PC-9 (cell line): Measurements from ENCODE around the gene NUP160. TPM values are rescaled to one million over a fixed set of nuclear protein-coding genes. Genes with fewer than 3 reads are reported as not detected.

Experiments
- BruUV-seq: library from RNA; stranded (reverse); fragments of 400-500 nt; replicated peaks from 2 replicates; lab custom pipeline; 2021; lab: Mats Ljungman, UMichigan
- CTCF ChIA-PET: fragments of 300-600 bp; sonication (Branson Sonifier 250); formaldehyde crosslinking; loops from one replicate; lab custom pipeline; 2022; ENCODE audit warnings: antibody characterized with exemption; lab: Charles Lee
- POLR2A ChIA-PET: fragments of 300-600 bp; sonication (Branson Sonifier 250); formaldehyde crosslinking; loops from one replicate; lab custom pipeline; 2022; ENCODE audit warnings: antibody characterized with exemption; ENCODE audit not compliant: unreplicated experiment; lab: Charles Lee
- DNase-seq, 2 experiments: peaks; one replicate each; pipeline versions ENCODE4 v3.0.0 to v3.0.0-alpha.2; 2015 to 2022; ENCODE audit warnings: mixed read lengths in 1 of 2
- H2AFZ ChIP-seq: fragments of 200-600 bp; sonication (generic); 2 replicates; pipeline ENCODE4 v1.8.1; 2017; ENCODE audit warnings: antibody characterized with exemption
- H3F3A ChIP-seq: fragments of 200-600 bp; sonication (generic); 2 replicates; pipeline ENCODE4 v1.8.1; 2017; ENCODE audit warnings: antibody characterized with exemption, mild to moderate bottlenecking, low read depth; ENCODE audit not compliant: insufficient read depth
- H3K27ac ChIP-seq: fragments of 200-600 bp; sonication (generic); 2 replicates; pipeline ENCODE4 v1.6.1; 2016; ENCODE audit warnings: mixed run types
- H3K27me3 ChIP-seq: fragments of 200-600 bp; sonication (generic); 2 replicates; pipeline ENCODE4 v1.6.1; 2016; ENCODE audit warnings: low read depth, mixed run types; ENCODE audit not compliant: insufficient read depth
- H3K36me3 ChIP-seq: fragments of 200-600 bp; sonication (generic); 2 replicates; pipeline ENCODE4 v1.6.1; 2016; ENCODE audit warnings: low read depth, mixed run types
- H3K4me1 ChIP-seq: fragments of 200-600 bp; sonication (generic); replicated peaks from 2 replicates; pipeline ENCODE4 v1.6.1; 2016; ENCODE audit warnings: mixed run types; ENCODE audit not compliant: insufficient read depth
- H3K4me2 ChIP-seq: fragments of 200-600 bp; sonication (generic); 2 replicates; pipeline ENCODE4 v1.6.1; 2017; ENCODE audit warnings: mixed run types
- H3K4me3 ChIP-seq: fragments of 200-600 bp; sonication (generic); 2 replicates; pipeline ENCODE4 v1.6.1; 2016; ENCODE audit warnings: mixed run types
- H3K79me2 ChIP-seq: fragments of 200-600 bp; sonication (generic); 2 replicates; pipeline ENCODE4 v1.6.1; 2017; ENCODE audit warnings: low read depth, mixed run types
- H3K9me2 ChIP-seq: fragments of 200-600 bp; sonication (generic); 2 replicates; pipeline ENCODE4 v1.8.1; 2017; ENCODE audit warnings: mild to moderate bottlenecking; ENCODE audit not compliant: insufficient read depth
- H3K9me3 ChIP-seq: fragments of 200-600 bp; sonication (generic); 2 replicates; pipeline ENCODE4 v1.8.1; 2016; ENCODE audit warnings: low read depth; ENCODE audit not compliant: insufficient read depth
- H4K20me1 ChIP-seq: fragments of 200-600 bp; sonication (generic); 2 replicates; pipeline ENCODE4 v1.8.1; 2017; ENCODE audit not compliant: insufficient read depth
- EZH2 ChIP-seq: fragments of 200-600 bp; sonication (generic); IDR thresholded peaks from 2 replicates; pipeline ENCODE4 v1.8.0; 2017; ENCODE audit warnings: antibody characterized with exemption, low read depth
- intact Hi-C: fragments of 100-400 bp; cut with micrococcal nuclease; formaldehyde crosslinking; loops from one replicate; pipeline ENCODE4 v1.10.0; 2022; ENCODE audit not compliant: unreplicated experiment
- total RNA-seq: library from RNA; stranded (reverse); gene quantifications from 2 replicates; pipeline ENCODE4 v1.2.3, GENCODE V29; 2021
- TF ChIP-seq, protein P1 (sequence below): fragments of 200-600 bp; sonication (generic); conservative IDR thresholded peaks from 2 replicates; pipeline ENCODE4 v1.6.1; 2017; ENCODE audit warnings: mixed run types, antibody characterized with exemption, mild to moderate bottlenecking, moderate library complexity

Gene NUP160
- total RNA-seq, 1 experiment from 2014 or later: 73.2 TPM

DNA sequence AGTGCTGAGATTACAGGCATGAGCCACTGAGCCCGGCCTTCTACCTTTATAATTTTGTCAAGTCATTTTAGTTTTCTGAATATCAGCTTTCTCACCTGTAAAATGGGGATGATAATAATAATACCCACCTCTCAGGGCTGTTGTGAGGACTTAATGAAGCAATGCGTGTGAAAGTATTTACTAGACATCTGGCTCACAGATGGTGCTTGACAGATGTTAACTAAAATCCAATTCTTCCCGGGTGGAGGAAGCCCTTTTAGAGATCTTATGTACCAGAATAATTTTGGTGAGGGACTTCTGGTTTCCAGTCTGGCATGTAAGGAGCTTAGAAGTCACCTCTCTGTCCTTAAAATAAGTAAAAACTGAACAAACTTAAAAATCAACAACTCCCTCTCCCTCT, 43.7 kb upstream of the NUP160 start:
- no peaks in the 10 kb centered on the region for H3K79me2 ChIP-seq
- no peaks in the 10 kb centered on the region for H3F3A ChIP-seq
- H3K36me3 ChIP-seq: no peaks in the 10 kb centered on the region
- ChIA-PET CTCF (no interaction called here), POLR2A (no interaction called here)
- H3K27ac ChIP-seq: no peak overlapping the region
- no peak overlapping the region for H2AFZ ChIP-seq
- H3K9me2 ChIP-seq: no peaks in the 10 kb centered on the region
- H3K9me3 ChIP-seq: no peaks in the 10 kb centered on the region
- no peak overlapping the region for H3K4me3 ChIP-seq
- intact Hi-C loops: no loop called here
- BruUV-seq: no TSS peak
- no peaks in the 10 kb centered on the region for H4K20me1 ChIP-seq
- H3K27me3 ChIP-seq: no peaks in the 10 kb centered on the region
- TF ChIP-seq, protein P1, sequence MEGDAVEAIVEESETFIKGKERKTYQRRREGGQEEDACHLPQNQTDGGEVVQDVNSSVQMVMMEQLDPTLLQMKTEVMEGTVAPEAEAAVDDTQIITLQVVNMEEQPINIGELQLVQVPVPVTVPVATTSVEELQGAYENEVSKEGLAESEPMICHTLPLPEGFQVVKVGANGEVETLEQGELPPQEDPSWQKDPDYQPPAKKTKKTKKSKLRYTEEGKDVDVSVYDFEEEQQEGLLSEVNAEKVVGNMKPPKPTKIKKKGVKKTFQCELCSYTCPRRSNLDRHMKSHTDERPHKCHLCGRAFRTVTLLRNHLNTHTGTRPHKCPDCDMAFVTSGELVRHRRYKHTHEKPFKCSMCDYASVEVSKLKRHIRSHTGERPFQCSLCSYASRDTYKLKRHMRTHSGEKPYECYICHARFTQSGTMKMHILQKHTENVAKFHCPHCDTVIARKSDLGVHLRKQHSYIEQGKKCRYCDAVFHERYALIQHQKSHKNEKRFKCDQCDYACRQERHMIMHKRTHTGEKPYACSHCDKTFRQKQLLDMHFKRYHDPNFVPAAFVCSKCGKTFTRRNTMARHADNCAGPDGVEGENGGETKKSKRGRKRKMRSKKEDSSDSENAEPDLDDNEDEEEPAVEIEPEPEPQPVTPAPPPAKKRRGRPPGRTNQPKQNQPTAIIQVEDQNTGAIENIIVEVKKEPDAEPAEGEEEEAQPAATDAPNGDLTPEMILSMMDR: no peak
- TF ChIP-seq EZH2: no peak
- no peaks in the 10 kb centered on the region for H3K4me1 ChIP-seq
- no peak overlapping the region for H3K4me2 ChIP-seq
- DNase-seq: no peak

DNA sequence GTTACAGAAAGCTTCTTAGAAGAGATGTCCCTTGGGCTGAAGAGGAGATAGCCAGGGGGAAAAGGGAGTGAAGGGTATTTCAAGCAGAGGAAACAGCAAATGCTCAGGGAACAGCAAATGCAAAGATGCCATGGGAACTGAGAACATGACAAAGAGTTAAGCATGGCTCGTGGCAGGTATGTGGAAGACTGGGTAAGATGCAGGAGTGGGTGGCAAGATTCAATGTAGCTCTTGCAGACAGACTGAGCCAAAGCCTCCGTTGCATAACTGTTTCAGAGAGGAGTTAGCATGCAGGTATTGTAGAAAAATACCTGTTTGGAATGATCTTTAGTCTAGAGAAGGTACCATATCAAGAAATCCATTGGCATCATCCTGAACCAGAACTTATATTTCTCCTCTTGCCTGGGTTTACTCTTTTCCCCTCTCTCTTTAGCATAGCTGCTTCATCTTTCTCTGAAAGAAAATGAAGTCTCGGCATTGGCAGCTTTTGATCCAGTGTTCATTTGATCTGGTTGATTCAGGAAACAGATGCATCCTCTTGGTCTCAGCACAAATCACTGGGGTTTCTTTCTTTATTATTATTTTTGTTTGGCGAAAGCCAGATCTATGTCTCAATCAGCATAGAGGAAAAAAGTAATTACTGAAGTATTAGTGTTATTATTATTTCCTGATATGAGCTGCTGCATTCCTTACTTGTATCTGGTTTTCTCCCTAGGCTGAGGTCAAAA, 41.7 kb upstream of the NUP160 start:
- Histone ChIP-seq H3K9me2 (no peaks in the 10 kb centered on the region), H3K79me2 (no peaks in the 10 kb centered on the region), H3K27ac (no peak overlapping the region), H3K4me3 (no peak overlapping the region), H3K4me1 (no peaks in the 10 kb centered on the region), H3K9me3 (no peaks in the 10 kb centered on the region), H4K20me1 (no peaks in the 10 kb centered on the region), H3K4me2 (no peak overlapping the region), H2AFZ (no peak overlapping the region), H3F3A (no peaks in the 10 kb centered on the region), H3K36me3 (no peaks in the 10 kb centered on the region), H3K27me3 (no peaks in the 10 kb centered on the region)
- CTCF ChIA-PET: interaction anchor here (0.6 kb wide), 1 partner anchor 12 kb away, joined by 4 read pairs; no protein-coding TSS in a partner anchor
- BruUV-seq: no TSS peak
- intact Hi-C loops: no loop called here
- TF ChIP-seq EZH2: no peak
- TF ChIP-seq, protein P1: no peak
- POLR2A ChIA-PET: interaction anchor here (0.6 kb wide), 1 partner anchor 63 kb away, joined by 4 read pairs; no protein-coding TSS in a partner anchor
- no peak for DNase-seq

DNA sequence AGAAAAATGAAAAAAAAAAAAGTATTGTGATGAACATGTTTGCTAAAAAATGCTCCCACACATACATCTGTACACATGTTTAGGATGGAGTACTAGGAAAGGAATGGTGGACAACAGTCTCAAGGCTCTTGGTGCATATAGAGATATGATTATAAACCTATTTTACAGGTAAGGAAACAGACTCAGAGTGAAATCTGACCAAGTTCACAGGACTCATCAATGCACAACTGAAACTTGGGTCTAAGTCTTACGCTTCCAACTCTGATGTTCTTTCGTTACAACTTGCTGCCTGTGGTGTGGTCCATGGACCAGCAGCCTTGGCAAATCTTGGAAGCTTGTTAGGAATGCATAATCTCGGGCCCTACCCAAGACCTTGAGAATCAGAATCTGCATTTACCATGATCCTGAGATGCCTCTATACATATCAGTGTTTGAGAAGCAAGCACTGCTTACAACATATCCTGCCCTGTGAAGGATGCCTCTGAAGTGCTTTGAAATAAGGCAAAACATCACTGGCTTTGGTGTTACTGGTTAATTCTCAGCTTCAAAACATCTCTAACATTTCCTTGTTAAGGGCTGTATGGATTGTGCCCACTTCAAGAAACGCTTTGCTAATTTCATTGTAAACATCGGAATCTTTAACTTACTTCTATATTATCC, 39.9 kb upstream of the NUP160 start:
- no peaks in the 10 kb centered on the region for H3K9me2 ChIP-seq
- H3F3A ChIP-seq: no peaks in the 10 kb centered on the region
- TF ChIP-seq, protein P1: no peak
- TF ChIP-seq EZH2: no peak
- no peaks in the 10 kb centered on the region for H3K36me3 ChIP-seq
- no peaks in the 10 kb centered on the region for H3K9me3 ChIP-seq
- BruUV-seq: no TSS peak
- no peak overlapping the region for H3K4me2 ChIP-seq
- CTCF ChIA-PET: interaction anchor here (0.6 kb wide), 2 partner anchors 26 to 49 kb away, joined by 4 to 5 read pairs; no protein-coding TSS in a partner anchor
- H3K79me2 ChIP-seq: no peaks in the 10 kb centered on the region
- H2AFZ ChIP-seq: no peak overlapping the region
- no peak overlapping the region for H3K27ac ChIP-seq
- H3K4me3 ChIP-seq: no peak overlapping the region
- intact Hi-C loops: no loop called here
- POLR2A ChIA-PET: interaction anchor here (0.6 kb wide), 1 partner anchor 37 kb away, joined by 3 read pairs; no protein-coding TSS in a partner anchor
- H4K20me1 ChIP-seq: no peaks in the 10 kb centered on the region
- no peak for DNase-seq
- no peaks in the 10 kb centered on the region for H3K27me3 ChIP-seq
- H3K4me1 ChIP-seq: no peaks in the 10 kb centered on the region
